Measurements from ENCODE around the gene ACOT4. TPM values are rescaled to one million over a fixed set of nuclear protein-coding genes. Genes with fewer than 3 reads are reported as not detected.

ACOT4 gene
- total RNA-seq, 1 experiment from 2014 or later = 1.8 TPM

- H3K9me3 ChIP-seq (ENCODE audit: control insufficient read depth, low read depth, low read length) = no peaks in the 10 kb centered on the region
- peaks cover 33% of the 10 kb centered on the region for H3K27me3 Mint-ChIP-seq (ENCODE audit: low read depth)
- H4K20me1 ChIP-seq (ENCODE audit: control insufficient read depth, insufficient read depth, insufficient read length) = no peaks in the 10 kb centered on the region
- no peak overlapping the region for H2BK12ac ChIP-seq (ENCODE audit: insufficient read length, low read depth, low read length)
- no peak overlapping the region for H3T11ph ChIP-seq (ENCODE audit: low read length)
- no peak overlapping the region for H4K91ac ChIP-seq (ENCODE audit: insufficient read length, low read depth, low read length)
- H2BK20ac ChIP-seq (ENCODE audit: low read depth, low read length, poor library complexity, severe bottlenecking) = no peak overlapping the region
- no peak overlapping the region for H3K23ac ChIP-seq (ENCODE audit: insufficient read length, low read depth, low read length)
- H3K14ac ChIP-seq (ENCODE audit: insufficient read depth, low read length) = no peak overlapping the region
- no peak overlapping the region for H4K8ac ChIP-seq (replicated peaks; ENCODE audit: insufficient read length, low read depth, low read length)
- H3K79me2 ChIP-seq (ENCODE audit: insufficient read depth, low read length) = no peaks in the 10 kb centered on the region
- no peak overlapping the region for H2AK5ac ChIP-seq (ENCODE audit: insufficient read length, low read length)
- H3K27ac ChIP-seq (ENCODE audit: insufficient read length, low read depth, low read length) = no peak overlapping the region
- H2BK15ac ChIP-seq (ENCODE audit: low read depth, low read length) = no peak overlapping the region
- no peak overlapping the region for H3K27ac Mint-ChIP-seq
- no peak overlapping the region for H3K4ac ChIP-seq (ENCODE audit: low read depth, low read length)
- no peak overlapping the region for H2AFZ ChIP-seq (ENCODE audit: low read length)
- peaks cover 13 to 17% (median 17%) of the 10 kb centered on the region in 3 experiments; a peak in 6 of 7 replicates for H3K36me3 Mint-ChIP-seq (ENCODE audit: insufficient read depth in 1 of 3, low read depth in 3 of 3)
- H3K79me1 ChIP-seq (ENCODE audit: insufficient read depth, low read depth, low read length, poor library complexity, severe bottlenecking) = no peaks in the 10 kb centered on the region
- peaks cover 6% of the 10 kb centered on the region; the same call in 1 of the 2 replicates for H3K27me3 ChIP-seq (ENCODE audit: insufficient read depth, low read length)
- peaks cover 19% of the 10 kb centered on the region in 2 experiments for H3K9me3 Mint-ChIP-seq
- H3K4me1 ChIP-seq (ENCODE audit: insufficient read depth, low read length) = no peaks in the 10 kb centered on the region
- H3K18ac ChIP-seq (ENCODE audit: insufficient read length, low read depth, low read length) = no peak overlapping the region
- H3K56ac ChIP-seq (ENCODE audit: insufficient read length, low read depth, low read length) = no peak overlapping the region
- no peak overlapping the region for H3K4me3 Mint-ChIP-seq
- H3K9ac ChIP-seq (ENCODE audit: extremely low read depth, insufficient read length, low read length) = no peak overlapping the region
- no peak overlapping the region for H2BK120ac ChIP-seq (ENCODE audit: low read depth, low read length, poor library complexity, severe bottlenecking)
- peaks cover 4% of the 10 kb centered on the region for H3K23me2 ChIP-seq (ENCODE audit: insufficient read length, low read depth, low read length, poor library complexity, severe bottlenecking)
- TF ChIP-seq CTCF (conservative IDR thresholded peaks at IDR 0.05) = no peak
- no peak overlapping the region for H4K5ac ChIP-seq (ENCODE audit: insufficient read length, low read depth, low read length)
- DNase-seq = no peak
- WGBS (ENCODE audit: extremely low coverage, insufficient read length, low lambda C conversion rate) = no CpG with 5 or more reads among the region's 2 CpGs
- H3K4me2 ChIP-seq (ENCODE audit: insufficient read depth, insufficient read length, low read length) = no peak overlapping the region
- H2BK5ac ChIP-seq (ENCODE audit: insufficient read length, low read length) = no peak overlapping the region
- peaks cover 0 to 2% of the 10 kb centered on the region in 2 experiments; a peak in 1 of 4 replicates for H3K4me1 Mint-ChIP-seq
Measured at GRCh38 chr14:73610687-73611086, 19.0 kb downstream of the ACOT4 start.

All from H9 (cell line).